ENCODE data around the gene MGAT5.

The MGAT5 gene

DNA sequence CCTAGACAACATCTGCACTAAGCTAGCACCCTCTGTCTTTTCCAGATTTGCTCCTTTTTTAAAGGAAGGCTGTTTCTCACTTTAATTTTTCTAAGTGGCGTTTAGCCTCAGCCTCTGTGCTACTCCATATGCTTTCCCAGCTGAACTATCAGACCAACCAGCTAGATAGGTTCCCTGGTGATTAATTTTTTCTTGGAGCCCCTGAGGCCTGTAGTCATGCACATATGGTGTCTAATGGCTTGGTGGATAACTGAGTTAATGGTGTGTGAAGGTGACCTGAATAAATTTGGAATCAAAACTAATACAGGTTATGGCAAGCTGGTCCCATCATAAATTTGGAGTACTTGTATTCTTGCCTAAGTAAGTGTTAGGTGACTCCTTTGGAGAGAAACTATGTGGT is 135.5 kb downstream of the MGAT5 start:
- Histone ChIP-seq H3K36me3 (ENCODE audit: insufficient read depth, low read length) (no peaks in the 10 kb centered on the region; the same call in 1 of the 2 replicates), H3K9ac (ENCODE audit: low read depth, low read length) (no peak overlapping the region), H3K9me3 (ENCODE audit: control insufficient read depth, insufficient read depth, low read length) (no peaks in the 10 kb centered on the region), H3K4me1 (ENCODE audit: insufficient read depth, low read length) (no peaks in the 10 kb centered on the region)

- Histone ChIP-seq H3K4me1 (ENCODE audit: insufficient read depth, low read length) (no peaks in the 10 kb centered on the region), H3K9me3 (ENCODE audit: control insufficient read depth, insufficient read depth, low read length) (no peaks in the 10 kb centered on the region), H3K36me3 (ENCODE audit: insufficient read depth, low read length) (no peaks in the 10 kb centered on the region; the same call in 1 of the 2 replicates), H3K9ac (ENCODE audit: low read depth, low read length) (no peak overlapping the region)
Measured at GRCh38 chr2:134391751-134392160, 137.9 kb downstream of the MGAT5 start.

- no peaks in the 10 kb centered on the region; the same call in 1 of the 2 replicates for H3K36me3 ChIP-seq (ENCODE audit: insufficient read depth, low read length)
- no peaks in the 10 kb centered on the region for H3K9me3 ChIP-seq (ENCODE audit: control insufficient read depth, insufficient read depth, low read length)
- H3K9ac ChIP-seq (ENCODE audit: low read depth, low read length), result no peak overlapping the region
- no peaks in the 10 kb centered on the region for H3K4me1 ChIP-seq (ENCODE audit: insufficient read depth, low read length)
Measured at GRCh38 chr2:134392442-134393074, 138.7 kb downstream of the MGAT5 start.

- no peaks in the 10 kb centered on the region for H3K4me1 ChIP-seq (ENCODE audit: insufficient read depth, low read length)
- H3K36me3 ChIP-seq (ENCODE audit: insufficient read depth, low read length), result no peaks in the 10 kb centered on the region; the same call in 1 of the 2 replicates
- H3K9me3 ChIP-seq (ENCODE audit: control insufficient read depth, insufficient read depth, low read length), result no peaks in the 10 kb centered on the region
- no peak overlapping the region for H3K9ac ChIP-seq (ENCODE audit: low read depth, low read length)
Measured at GRCh38 chr2:134393075-134393461, 139.2 kb downstream of the MGAT5 start.

- H3K4me1 ChIP-seq (ENCODE audit: insufficient read depth, low read length), result no peaks in the 10 kb centered on the region
- H3K36me3 ChIP-seq (ENCODE audit: insufficient read depth, low read length), result no peaks in the 10 kb centered on the region
- H3K9ac ChIP-seq (ENCODE audit: low read depth, low read length), result no peak overlapping the region
- no peaks in the 10 kb centered on the region for H3K9me3 ChIP-seq (ENCODE audit: control insufficient read depth, insufficient read depth, low read length)
Measured at GRCh38 chr2:134395779-134396178, 141.9 kb downstream of the MGAT5 start.

GRCh38 chr2:134396493-134396892 is 142.6 kb downstream of the MGAT5 start:
- H3K4me1 ChIP-seq (ENCODE audit: insufficient read depth, low read length), result no peaks in the 10 kb centered on the region
- no peak overlapping the region for H3K9ac ChIP-seq (ENCODE audit: low read depth, low read length)
- H3K36me3 ChIP-seq (ENCODE audit: insufficient read depth, low read length), result no peaks in the 10 kb centered on the region

DNA sequence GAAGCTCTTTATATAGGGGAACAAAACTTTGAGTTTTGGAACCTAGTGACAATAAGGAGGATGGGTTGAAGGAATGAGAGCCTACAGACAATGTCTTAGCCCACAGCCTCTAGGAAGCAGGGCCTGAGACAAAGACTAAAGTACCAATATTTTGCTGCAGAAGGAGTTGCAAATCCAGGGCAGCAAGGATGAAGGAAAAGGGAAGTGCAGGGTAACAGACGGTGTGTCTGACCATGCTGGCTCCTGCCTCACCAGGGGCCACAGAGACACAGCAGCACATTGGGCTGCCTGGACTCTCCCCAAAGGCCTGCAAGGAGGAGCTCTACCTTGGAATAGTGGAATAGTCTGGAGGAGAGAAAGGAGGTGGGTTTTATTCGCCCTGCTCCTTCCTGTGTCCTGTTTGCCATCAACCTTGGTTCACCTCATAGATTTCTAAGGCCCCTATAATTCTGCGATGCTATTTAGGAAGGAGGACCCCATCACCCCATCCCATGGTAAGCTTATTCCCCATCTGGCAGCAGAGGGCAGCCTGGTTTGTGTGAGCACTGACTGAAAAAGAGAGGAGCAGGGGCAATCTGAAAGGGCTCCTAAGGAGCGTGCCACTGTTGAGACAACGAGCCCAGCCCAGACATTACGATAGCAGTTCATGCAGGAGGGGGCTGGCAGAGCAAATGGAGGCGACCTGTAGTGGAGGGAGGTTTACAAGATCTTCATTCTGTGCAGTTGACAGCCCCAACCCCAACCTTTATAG is 143.4 kb downstream of the MGAT5 start:
- no peak overlapping the region for H3K9ac ChIP-seq (ENCODE audit: low read depth, low read length)
- no peaks in the 10 kb centered on the region for H3K4me1 ChIP-seq (ENCODE audit: insufficient read depth, low read length)
- no peaks in the 10 kb centered on the region for H3K9me3 ChIP-seq (ENCODE audit: control insufficient read depth, insufficient read depth, low read length)
- no peaks in the 10 kb centered on the region for H3K36me3 ChIP-seq (ENCODE audit: insufficient read depth, low read length)

More at GRCh38 chr2:134396493-134396892, 142.6 kb downstream of the MGAT5 start:
- no peaks in the 10 kb centered on the region for H3K9me3 ChIP-seq (ENCODE audit: control insufficient read depth, insufficient read depth, low read length)

DNA sequence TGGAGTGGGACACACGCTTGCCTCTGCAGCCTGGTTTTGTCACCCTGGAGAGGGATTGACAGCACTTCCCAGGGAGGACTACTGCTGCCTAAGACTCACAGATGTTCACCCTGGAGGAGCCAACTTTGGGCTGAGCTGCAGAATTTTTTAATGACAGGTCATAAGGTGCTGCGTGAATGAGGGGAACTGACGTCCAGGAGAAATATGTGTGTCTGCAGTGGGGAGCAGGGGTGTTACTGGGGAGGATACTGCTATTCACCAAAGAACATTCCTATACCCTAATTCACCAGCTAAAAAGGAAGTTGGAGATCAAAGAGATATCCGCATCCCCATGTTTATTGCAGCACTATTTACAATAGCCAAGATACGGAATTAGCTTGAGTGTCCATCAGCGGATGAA is 144.4 kb downstream of the MGAT5 start:
- Histone ChIP-seq H3K4me1 (ENCODE audit: insufficient read depth, low read length) (no peaks in the 10 kb centered on the region), H3K36me3 (ENCODE audit: insufficient read depth, low read length) (no peaks in the 10 kb centered on the region), H3K9ac (ENCODE audit: low read depth, low read length) (no peak overlapping the region), H3K9me3 (ENCODE audit: control insufficient read depth, insufficient read depth, low read length) (no peaks in the 10 kb centered on the region)

DNA sequence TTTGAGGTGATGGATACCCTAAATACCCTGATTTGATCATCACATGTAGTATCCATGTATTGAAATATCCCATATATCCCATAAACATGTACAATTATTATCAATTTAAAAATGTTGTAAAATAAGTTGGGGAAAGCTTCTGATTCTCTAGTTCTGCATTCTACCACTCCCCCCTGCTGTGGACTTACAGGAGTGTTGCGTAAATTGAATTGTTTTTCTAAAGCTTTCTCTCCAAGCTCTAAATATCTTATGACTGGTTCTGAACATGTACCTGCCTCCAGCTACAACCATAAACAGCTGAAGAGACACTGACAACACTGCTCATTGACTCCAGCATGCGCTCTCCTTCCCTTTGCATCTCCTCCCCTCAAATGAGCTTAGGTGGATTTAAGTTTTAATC is 145.2 kb downstream of the MGAT5 start:
- Histone ChIP-seq H3K9ac (ENCODE audit: low read depth, low read length) (no peak overlapping the region), H3K4me1 (ENCODE audit: insufficient read depth, low read length) (no peaks in the 10 kb centered on the region), H3K36me3 (ENCODE audit: insufficient read depth, low read length) (no peaks in the 10 kb centered on the region), H3K9me3 (ENCODE audit: control insufficient read depth, insufficient read depth, low read length) (no peaks in the 10 kb centered on the region)

GRCh38 chr2:134401081-134401497 is 147.2 kb downstream of the MGAT5 start:
- Histone ChIP-seq H3K4me1 (ENCODE audit: insufficient read depth, low read length) (no peaks in the 10 kb centered on the region), H3K9ac (ENCODE audit: low read depth, low read length) (no peak overlapping the region), H3K36me3 (ENCODE audit: insufficient read depth, low read length) (no peaks in the 10 kb centered on the region), H3K9me3 (ENCODE audit: control insufficient read depth, insufficient read depth, low read length) (no peaks in the 10 kb centered on the region)

DNA sequence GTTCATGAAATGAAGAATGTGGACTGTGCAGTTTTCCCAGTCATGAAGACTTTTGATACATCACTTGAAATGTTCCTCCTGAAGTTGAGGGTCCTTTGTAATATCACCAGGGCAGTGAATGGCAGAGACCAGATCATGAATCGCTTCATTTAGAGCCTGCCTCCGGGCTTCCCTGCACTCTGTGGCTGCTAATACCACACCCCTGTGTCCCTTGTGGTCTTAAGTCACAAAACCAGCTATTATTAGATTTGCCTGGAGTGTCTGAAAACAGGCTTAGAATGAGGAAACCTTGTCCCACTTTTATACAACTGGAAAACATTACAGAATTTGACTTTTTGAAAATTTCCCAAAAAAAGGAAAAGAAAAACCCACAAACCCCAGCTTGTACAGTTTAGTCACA is 147.9 kb downstream of the MGAT5 start:
- Histone ChIP-seq H3K9ac (ENCODE audit: low read depth, low read length) (no peak overlapping the region), H3K9me3 (ENCODE audit: control insufficient read depth, insufficient read depth, low read length) (no peaks in the 10 kb centered on the region), H3K36me3 (ENCODE audit: insufficient read depth, low read length) (no peaks in the 10 kb centered on the region), H3K4me1 (ENCODE audit: insufficient read depth, low read length) (no peaks in the 10 kb centered on the region)

GRCh38 chr2:134402410-134402809 is 148.5 kb downstream of the MGAT5 start:
- Histone ChIP-seq H3K36me3 (ENCODE audit: insufficient read depth, low read length) (no peaks in the 10 kb centered on the region), H3K4me1 (ENCODE audit: insufficient read depth, low read length) (no peaks in the 10 kb centered on the region)

DNA sequence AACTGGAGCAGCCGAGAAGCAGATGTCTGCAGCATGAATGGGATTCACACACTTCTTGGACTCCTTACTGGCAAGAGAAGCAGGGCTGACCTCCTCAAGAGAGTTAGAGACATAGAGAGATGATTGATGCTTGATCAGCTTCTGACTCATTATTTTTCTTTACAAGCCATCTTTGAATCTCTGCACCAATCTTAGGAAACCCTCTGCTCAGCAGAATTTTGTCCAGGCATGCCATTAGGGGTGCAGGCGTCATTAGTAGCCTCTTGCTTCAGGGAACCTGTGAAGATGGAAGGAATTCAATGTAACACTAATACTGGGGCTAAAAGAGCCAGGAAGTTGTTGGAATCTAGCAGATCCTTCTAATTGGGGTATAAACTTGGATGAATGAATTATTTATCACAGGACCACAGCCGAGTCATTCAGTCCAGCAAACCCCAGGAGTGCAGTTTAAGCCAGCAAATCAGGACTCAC is 151.8 kb downstream of the MGAT5 start:
- Histone ChIP-seq H3K9ac (ENCODE audit: low read depth, low read length) (no peak overlapping the region), H3K36me3 (ENCODE audit: insufficient read depth, low read length) (no peaks in the 10 kb centered on the region; the same call in 1 of the 2 replicates), H3K4me1 (ENCODE audit: insufficient read depth, low read length) (no peaks in the 10 kb centered on the region), H3K9me3 (ENCODE audit: control insufficient read depth, insufficient read depth, low read length) (no peaks in the 10 kb centered on the region)

More at GRCh38 chr2:134402410-134402809, 148.5 kb downstream of the MGAT5 start:
- Histone ChIP-seq H3K9ac (ENCODE audit: low read depth, low read length) (no peak overlapping the region), H3K9me3 (ENCODE audit: control insufficient read depth, insufficient read depth, low read length) (no peaks in the 10 kb centered on the region)

DNA sequence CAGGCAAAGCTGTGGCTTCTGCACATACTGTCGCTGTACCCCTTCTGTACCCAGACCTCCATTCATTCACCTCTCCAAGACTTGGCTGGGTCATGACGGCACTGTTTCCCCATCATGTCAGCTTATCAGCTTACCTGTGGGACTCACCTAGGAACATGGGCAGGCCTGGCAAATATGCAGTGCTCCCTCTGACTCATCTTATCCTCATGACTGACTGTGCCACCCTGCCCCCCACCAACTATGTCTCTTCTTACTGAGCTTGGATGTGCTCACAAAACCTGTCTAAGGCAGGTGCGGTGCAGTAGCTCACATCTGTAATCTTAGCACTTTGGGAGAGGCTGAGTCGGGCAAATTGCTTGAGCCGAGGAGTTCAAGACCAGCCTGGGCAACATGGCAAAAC is 152.4 kb downstream of the MGAT5 start:
- H3K4me1 ChIP-seq (ENCODE audit: insufficient read depth, low read length), result no peaks in the 10 kb centered on the region
- H3K36me3 ChIP-seq (ENCODE audit: insufficient read depth, low read length), result no peaks in the 10 kb centered on the region; the same call in 1 of the 2 replicates
- no peak overlapping the region for H3K9ac ChIP-seq (ENCODE audit: low read depth, low read length)
- H3K9me3 ChIP-seq (ENCODE audit: control insufficient read depth, insufficient read depth, low read length), result no peaks in the 10 kb centered on the region

GRCh38 chr2:134406736-134407135 is 152.9 kb downstream of the MGAT5 start:
- H3K36me3 ChIP-seq (ENCODE audit: insufficient read depth, low read length), result no peaks in the 10 kb centered on the region; the same call in 1 of the 2 replicates
- H3K9me3 ChIP-seq (ENCODE audit: control insufficient read depth, insufficient read depth, low read length), result no peaks in the 10 kb centered on the region
- no peaks in the 10 kb centered on the region for H3K4me1 ChIP-seq (ENCODE audit: insufficient read depth, low read length)
- H3K9ac ChIP-seq (ENCODE audit: low read depth, low read length), result no peak overlapping the region

Data from ES-I3 (cell line).